ENCODE results near the gene GATA6. TPM values are rescaled to one million over a fixed set of nuclear protein-coding genes. Genes with fewer than 3 reads are reported as not detected.
A peak's percentile ranks its signal among the peaks of the same experiment; 100 is the strongest.

Gene GATA6
- total RNA-seq, 2 donors from 2014 or later = 41.8 to 114 TPM

- TF ChIP-seq POLR2A (IDR thresholded peaks at IDR 0.05) = no peak
- TF ChIP-seq, protein P1, sequence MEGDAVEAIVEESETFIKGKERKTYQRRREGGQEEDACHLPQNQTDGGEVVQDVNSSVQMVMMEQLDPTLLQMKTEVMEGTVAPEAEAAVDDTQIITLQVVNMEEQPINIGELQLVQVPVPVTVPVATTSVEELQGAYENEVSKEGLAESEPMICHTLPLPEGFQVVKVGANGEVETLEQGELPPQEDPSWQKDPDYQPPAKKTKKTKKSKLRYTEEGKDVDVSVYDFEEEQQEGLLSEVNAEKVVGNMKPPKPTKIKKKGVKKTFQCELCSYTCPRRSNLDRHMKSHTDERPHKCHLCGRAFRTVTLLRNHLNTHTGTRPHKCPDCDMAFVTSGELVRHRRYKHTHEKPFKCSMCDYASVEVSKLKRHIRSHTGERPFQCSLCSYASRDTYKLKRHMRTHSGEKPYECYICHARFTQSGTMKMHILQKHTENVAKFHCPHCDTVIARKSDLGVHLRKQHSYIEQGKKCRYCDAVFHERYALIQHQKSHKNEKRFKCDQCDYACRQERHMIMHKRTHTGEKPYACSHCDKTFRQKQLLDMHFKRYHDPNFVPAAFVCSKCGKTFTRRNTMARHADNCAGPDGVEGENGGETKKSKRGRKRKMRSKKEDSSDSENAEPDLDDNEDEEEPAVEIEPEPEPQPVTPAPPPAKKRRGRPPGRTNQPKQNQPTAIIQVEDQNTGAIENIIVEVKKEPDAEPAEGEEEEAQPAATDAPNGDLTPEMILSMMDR (IDR thresholded peaks at IDR 0.05) = no peak
- Histone ChIP-seq H3K9me3 (no peaks in the 10 kb centered on the region), H3K4me1 (peaks cover 30% of the 10 kb centered on the region), H3K36me3 (replicated peaks in 1 of 2; ENCODE audit: insufficient read depth in 1 of 2, low read depth in 2 of 2) (peaks cover 0 to 9% of the 10 kb centered on the region in 2 donors), H3K4me3 (no peak overlapping the region), H3K27me3 (no peaks in the 10 kb centered on the region), H3K27ac (no peak overlapping the region)
- intact Hi-C loops (cut with DNase I) = no loop called here
- DNase-seq (no peak), ATAC-seq (no peak)
- WGBS, 2 donors = 60 to 67% methylated on average over 3 of the region's 3 CpGs
Measured at GRCh38 chr18:22203536-22204213, 34.3 kb downstream of the GATA6 start.

DNA sequence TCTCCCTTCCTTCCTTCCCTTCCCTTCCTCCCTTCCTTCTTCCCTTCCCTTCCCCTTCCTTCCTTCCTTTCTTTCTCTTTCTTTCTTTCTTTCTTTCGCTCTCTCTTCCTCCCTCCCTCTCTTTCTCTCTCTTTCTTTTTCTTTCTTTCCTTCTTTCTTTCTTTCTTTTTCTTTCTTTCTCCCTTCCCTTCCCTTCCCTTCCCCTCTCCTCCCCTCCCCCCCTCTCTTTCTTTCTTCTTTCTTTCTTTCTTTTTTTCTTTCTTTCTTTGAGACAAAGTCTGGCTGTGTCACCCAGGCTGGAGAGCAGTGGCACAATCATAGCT is 34.8 kb downstream of the GATA6 start:
- no peak for DNase-seq

DNA sequence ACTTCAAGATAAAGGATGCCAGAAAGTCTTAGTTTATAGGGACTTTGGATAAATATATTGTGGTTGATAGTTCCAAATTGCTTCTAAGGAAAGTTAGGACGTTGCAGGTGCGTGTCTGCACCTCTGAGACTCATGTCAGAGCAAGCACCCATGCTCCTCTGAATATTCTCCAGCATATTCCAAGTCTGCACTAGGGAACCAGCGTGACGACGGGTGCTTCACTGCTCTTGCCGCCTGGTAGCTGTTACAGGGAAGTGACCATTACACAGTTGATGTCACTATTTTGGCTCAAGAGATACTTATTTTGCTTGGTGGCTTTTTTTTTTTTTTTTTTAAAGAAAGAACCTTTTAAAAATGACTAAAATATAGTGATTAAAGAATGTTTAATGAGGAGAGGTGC is 35.6 kb downstream of the GATA6 start:
- Histone ChIP-seq H3K4me3 (no peak overlapping the region), H3K27ac (peak overlapping the region in 1 of 4 donors; percentile 1), H3K27me3 (no peaks in the 10 kb centered on the region), H3K36me3 (replicated peaks in 1 of 2; ENCODE audit: insufficient read depth in 1 of 2, low read depth in 2 of 2) (peaks cover 0 to 9% of the 10 kb centered on the region in 2 donors), H3K9me3 (no peaks in the 10 kb centered on the region), H3K4me1 (peaks cover 31% of the 10 kb centered on the region)
- DNase-seq (no peak), ATAC-seq (no peak)
- 86 to 92% methylated on average over 6 of the region's 6 CpGs for WGBS, 2 donors
- intact Hi-C loops (cut with DNase I) = no loop called here
- TF ChIP-seq, protein P1 (IDR thresholded peaks at IDR 0.05) = no peak

More for the DNA sequence above, 34.8 kb downstream of the GATA6 start:
- H3K27ac ChIP-seq = peak overlapping the region in 2 of 4 donors; percentile 1 to 31
- no peaks in the 10 kb centered on the region for H3K27me3 ChIP-seq
- H3K36me3 ChIP-seq (replicated peaks in 1 of 2; ENCODE audit: insufficient read depth in 1 of 2, low read depth in 2 of 2) = peaks cover 0 to 9% of the 10 kb centered on the region in 2 donors
- intact Hi-C loops (cut with DNase I) = no loop called here
- no peak overlapping the region for H3K4me3 ChIP-seq
- peaks cover 27% of the 10 kb centered on the region for H3K4me1 ChIP-seq
- H3K9me3 ChIP-seq = no peaks in the 10 kb centered on the region
- TF ChIP-seq, protein P1 (IDR thresholded peaks at IDR 0.05) = no peak
- no peak for TF ChIP-seq POLR2A (IDR thresholded peaks at IDR 0.05)
- 93% methylated on average over 1 of the region's 1 CpG; no CpG with 5 or more reads in 1 of the 2 donors for WGBS, 2 donors
- ATAC-seq = no peak

- H3K4me3 ChIP-seq = no peak overlapping the region
- WGBS, 2 donors = 88 to 91% methylated on average over 5 of the region's 5 CpGs
- peaks cover 45% of the 10 kb centered on the region for H3K4me1 ChIP-seq
- DNase-seq (no peak), ATAC-seq (peak; percentile 19)
- no peaks in the 10 kb centered on the region for H3K9me3 ChIP-seq
- no peaks in the 10 kb centered on the region for H3K36me3 ChIP-seq (replicated peaks in 1 of 2; ENCODE audit: insufficient read depth in 1 of 2, low read depth in 2 of 2)
- peak overlapping the region in 1 of 4 donors; percentile 5 for H3K27ac ChIP-seq
- intact Hi-C loops (cut with DNase I) = no loop called here
- H3K27me3 ChIP-seq = no peaks in the 10 kb centered on the region
- TF ChIP-seq, protein P1 (IDR thresholded peaks at IDR 0.05) = no peak
- no peak for TF ChIP-seq POLR2A (IDR thresholded peaks at IDR 0.05)
Measured at GRCh38 chr18:22207021-22207758, 37.8 kb downstream of the GATA6 start.

All from body of pancreas (tissue), 4 donors.